HEK293 (cell line): Measurements from ENCODE around the gene ANK2.

Experiments
- CTCF ChIA-PET: fragments of 350-600 bp; formaldehyde crosslinking; extraction: SDS; loops from one replicate; lab custom pipeline; 2021; ENCODE audit warnings: antibody characterized with exemption; lab: Yijun Ruan, JAX
- POLR2A ChIA-PET: fragments of 300-600 bp; formaldehyde crosslinking; extraction: SDS; loops from one replicate; lab custom pipeline; 2020; ENCODE audit warnings: antibody characterized with exemption, inconsistent platforms; lab: Yijun Ruan, JAX
- H3K27ac ChIP-seq: fragments of 200-500 bp; sonication (Bioruptor generic); 2 replicates; pipeline ENCODE4 v1.5.1; 2014; ENCODE audit warnings: low read depth, low read length, control low read depth, inconsistent platforms; ENCODE audit errors: extremely low read depth
- H3K36me3 ChIP-seq, 2 experiments: fragments of 200-500 bp in 1 of 2; sonication (Bioruptor generic) in 1 of 2; 1 replicate in 1 of 2; 2 replicates in 1 of 2; pipeline ENCODE4 v1.5.1; 2014 to 2017; ENCODE audit warnings: inconsistent platforms in 2 of 2, low read length in 2 of 2; ENCODE audit not compliant: control insufficient read depth in 2 of 2, insufficient read depth in 1 of 2
- H3K4me1 ChIP-seq: fragments of 200-500 bp; sonication (Bioruptor generic); 2 replicates; pipeline ENCODE4 v1.5.1; 2014; ENCODE audit warnings: mild to moderate bottlenecking, low read length, inconsistent platforms; ENCODE audit not compliant: control insufficient read depth, insufficient read depth
- H3K4me3 ChIP-seq: 2 replicates; pipeline ENCODE4 v1.5.1; 2011; ENCODE audit warnings: low read depth, mild to moderate bottlenecking, control low read depth, low read length, moderate library complexity
- H3K9me3 ChIP-seq: fragments of 200-500 bp; sonication (Bioruptor generic); 2 replicates; pipeline ENCODE4 v1.5.1; 2014; ENCODE audit warnings: low read depth, low read length, inconsistent platforms; ENCODE audit not compliant: control insufficient read depth, insufficient read depth
- SP7 ChIP-seq: fragments of 450-650 bp; formaldehyde crosslinking; IDR thresholded peaks from 2 replicates; pipeline ENCODE4 v1.5.1; 2016; ENCODE audit warnings: missing biosample characterization, missing genetic modification characterization
- ZNF202 ChIP-seq: fragments of 450-650 bp; formaldehyde crosslinking; IDR thresholded peaks from 2 replicates; pipeline ENCODE4 v1.5.1; 2016; ENCODE audit warnings: missing biosample characterization, missing genetic modification characterization, borderline replicate concordance
- ZNF221 ChIP-seq: fragments of 450-650 bp; formaldehyde crosslinking; IDR thresholded peaks from 2 replicates; pipeline ENCODE4 v1.5.1; 2017; ENCODE audit warnings: missing biosample characterization, missing genetic modification characterization, borderline replicate concordance
- ZNF223 ChIP-seq: fragments of 450-650 bp; formaldehyde crosslinking; IDR thresholded peaks from 2 replicates; pipeline ENCODE4 v1.5.1; 2016; ENCODE audit warnings: missing biosample characterization, missing genetic modification characterization
- ZNF354C ChIP-seq: fragments of 450-650 bp; formaldehyde crosslinking; IDR thresholded peaks from 2 replicates; pipeline ENCODE4 v1.5.1; 2016; ENCODE audit warnings: missing biosample characterization, missing genetic modification characterization, low read depth, borderline replicate concordance
- ZNF366 ChIP-seq: fragments of 450-650 bp; formaldehyde crosslinking; conservative IDR thresholded peaks from 2 replicates; pipeline ENCODE4 v1.5.1; 2016; ENCODE audit warnings: missing biosample characterization, missing genetic modification characterization
- ZNF561 ChIP-seq: fragments of 450-650 bp; IDR thresholded peaks from 2 replicates; pipeline ENCODE4 v1.5.1; 2018; ENCODE audit warnings: missing biosample characterization, missing genetic modification characterization, borderline replicate concordance
- ZNF571 ChIP-seq: fragments of 450-650 bp; formaldehyde crosslinking; IDR thresholded peaks from 2 replicates; pipeline ENCODE4 v1.5.0; 2017; ENCODE audit warnings: missing biosample characterization, missing genetic modification characterization
- ZNF677 ChIP-seq: fragments of 450-650 bp; IDR thresholded peaks from 2 replicates; pipeline ENCODE4 v1.5.0; 2018; ENCODE audit warnings: missing biosample characterization, mild to moderate bottlenecking, missing genetic modification characterization, moderate library complexity
- ZSCAN30 ChIP-seq: fragments of 450-650 bp; IDR thresholded peaks from 2 replicates; pipeline ENCODE4 v1.5.1; 2018; ENCODE audit warnings: missing biosample characterization, mild to moderate bottlenecking, missing genetic modification characterization, moderate library complexity
- TF ChIP-seq, protein P1 (sequence below): fragments of 450-650 bp; formaldehyde crosslinking; IDR thresholded peaks from 2 replicates; pipeline ENCODE4 v1.5.1; 2016; ENCODE audit warnings: missing biosample characterization, missing genetic modification characterization, low read depth
- TF ChIP-seq, protein P2 (sequence below): fragments of 450-650 bp; formaldehyde crosslinking; IDR thresholded peaks from 2 replicates; pipeline ENCODE4 v1.5.1; 2016; ENCODE audit warnings: missing biosample characterization, missing genetic modification characterization
- TF ChIP-seq, protein P3 (sequence below): fragments of 450-650 bp; formaldehyde crosslinking; IDR thresholded peaks from 2 replicates; pipeline ENCODE4 v1.5.1; 2016; ENCODE audit warnings: missing biosample characterization, missing genetic modification characterization
- TF ChIP-seq, protein P4 (sequence below): fragments of 450-650 bp; formaldehyde crosslinking; conservative IDR thresholded peaks from 2 replicates; pipeline ENCODE4 v1.5.1; 2016; ENCODE audit warnings: low read depth, missing biosample characterization, missing genetic modification characterization
- TF ChIP-seq, protein P5 (sequence below): fragments of 450-650 bp; formaldehyde crosslinking; IDR thresholded peaks from 2 replicates; pipeline ENCODE4 v1.5.1; 2017; ENCODE audit warnings: missing biosample characterization, missing genetic modification characterization

The ANK2 gene

DNA sequence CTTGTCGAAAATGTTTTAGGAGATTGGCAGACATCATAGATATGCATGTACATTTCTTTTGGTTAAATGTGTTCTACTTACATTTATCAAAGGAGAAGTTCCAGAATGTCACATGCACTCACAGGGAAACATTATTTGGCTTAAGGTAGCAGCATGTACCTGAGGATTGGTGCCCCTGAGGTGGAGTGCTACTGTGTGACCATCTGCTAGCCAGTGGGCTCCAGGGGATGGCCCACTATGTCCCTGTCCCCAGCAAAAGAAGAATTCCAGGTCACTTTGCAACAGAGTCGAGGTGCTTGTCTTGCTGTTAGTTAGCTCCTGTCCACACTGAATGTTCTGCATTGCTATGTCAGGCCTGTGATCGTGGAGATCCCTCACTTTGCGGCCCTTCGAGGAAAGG, 283.2 kb downstream of the ANK2 start:
- Histone ChIP-seq H3K4me3 (no peak overlapping the region), H3K4me1 (no peaks in the 10 kb centered on the region), H3K9me3 (no peaks in the 10 kb centered on the region)
- TF ChIP-seq SP7 (tag by site-specific recombination) = no peak
- TF ChIP-seq ZNF677 (tag by site-specific recombination) = no peak
- TF ChIP-seq, protein P1, sequence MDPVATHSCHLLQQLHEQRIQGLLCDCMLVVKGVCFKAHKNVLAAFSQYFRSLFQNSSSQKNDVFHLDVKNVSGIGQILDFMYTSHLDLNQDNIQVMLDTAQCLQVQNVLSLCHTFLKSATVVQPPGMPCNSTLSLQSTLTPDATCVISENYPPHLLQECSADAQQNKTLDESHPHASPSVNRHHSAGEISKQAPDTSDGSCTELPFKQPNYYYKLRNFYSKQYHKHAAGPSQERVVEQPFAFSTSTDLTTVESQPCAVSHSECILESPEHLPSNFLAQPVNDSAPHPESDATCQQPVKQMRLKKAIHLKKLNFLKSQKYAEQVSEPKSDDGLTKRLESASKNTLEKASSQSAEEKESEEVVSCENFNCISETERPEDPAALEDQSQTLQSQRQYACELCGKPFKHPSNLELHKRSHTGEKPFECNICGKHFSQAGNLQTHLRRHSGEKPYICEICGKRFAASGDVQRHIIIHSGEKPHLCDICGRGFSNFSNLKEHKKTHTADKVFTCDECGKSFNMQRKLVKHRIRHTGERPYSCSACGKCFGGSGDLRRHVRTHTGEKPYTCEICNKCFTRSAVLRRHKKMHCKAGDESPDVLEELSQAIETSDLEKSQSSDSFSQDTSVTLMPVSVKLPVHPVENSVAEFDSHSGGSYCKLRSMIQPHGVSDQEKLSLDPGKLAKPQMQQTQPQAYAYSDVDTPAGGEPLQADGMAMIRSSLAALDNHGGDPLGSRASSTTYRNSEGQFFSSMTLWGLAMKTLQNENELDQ (tag by site-specific recombination) = no peak
- no peak for TF ChIP-seq ZNF221
- TF ChIP-seq ZNF223 = no peak
- no peak for TF ChIP-seq ZNF354C (tag by site-specific recombination)
- TF ChIP-seq, all 188 proteins: peak for 0
- no peak overlapping the region for H3K27ac ChIP-seq
- CTCF ChIA-PET = no interaction called here
- POLR2A ChIA-PET = no interaction called here
- H3K36me3 ChIP-seq = peaks cover 0 to 2% of the 10 kb centered on the region in 2 experiments; a peak in 1 of 3 replicates

DNA sequence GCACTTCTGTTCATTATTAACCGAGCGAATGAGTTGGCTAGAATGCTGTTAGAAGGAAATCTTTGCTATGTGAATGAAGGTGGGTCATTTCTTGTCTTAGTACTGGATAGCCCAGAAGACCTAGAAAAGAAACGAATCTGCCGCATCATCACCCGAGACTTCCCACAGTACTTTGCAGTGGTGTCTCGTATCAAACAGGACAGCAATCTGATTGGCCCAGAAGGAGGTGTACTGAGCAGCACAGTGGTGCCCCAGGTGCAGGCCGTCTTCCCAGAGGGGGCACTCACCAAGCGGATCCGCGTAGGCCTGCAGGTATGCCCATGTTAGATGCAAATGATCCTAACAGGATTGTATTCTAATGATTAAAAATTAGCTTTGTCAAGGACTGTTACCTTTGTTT, 286.3 kb downstream of the ANK2 start:
- Histone ChIP-seq H3K36me3 (no peaks in the 10 kb centered on the region), H3K9me3 (no peaks in the 10 kb centered on the region)
- POLR2A ChIA-PET = no interaction called here
- TF ChIP-seq, protein P2, sequence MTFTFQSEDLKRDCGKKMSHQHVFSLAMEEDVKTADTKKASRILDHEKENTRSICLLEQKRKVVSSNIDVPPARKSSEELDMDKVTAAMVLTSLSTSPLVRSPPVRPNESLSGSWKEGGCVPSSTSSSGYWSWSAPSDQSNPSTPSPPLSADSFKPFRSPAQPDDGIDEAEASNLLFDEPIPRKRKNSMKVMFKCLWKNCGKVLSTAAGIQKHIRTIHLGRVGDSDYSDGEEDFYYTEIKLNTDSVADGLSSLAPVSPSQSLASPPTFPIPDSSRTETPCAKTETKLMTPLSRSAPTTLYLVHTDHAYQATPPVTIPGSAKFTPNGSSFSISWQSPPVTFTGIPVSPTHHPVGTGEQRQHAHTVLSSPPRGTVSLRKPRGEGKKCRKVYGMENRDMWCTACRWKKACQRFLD (tag by site-specific recombination) = no peak
- TF ChIP-seq, protein P3, sequence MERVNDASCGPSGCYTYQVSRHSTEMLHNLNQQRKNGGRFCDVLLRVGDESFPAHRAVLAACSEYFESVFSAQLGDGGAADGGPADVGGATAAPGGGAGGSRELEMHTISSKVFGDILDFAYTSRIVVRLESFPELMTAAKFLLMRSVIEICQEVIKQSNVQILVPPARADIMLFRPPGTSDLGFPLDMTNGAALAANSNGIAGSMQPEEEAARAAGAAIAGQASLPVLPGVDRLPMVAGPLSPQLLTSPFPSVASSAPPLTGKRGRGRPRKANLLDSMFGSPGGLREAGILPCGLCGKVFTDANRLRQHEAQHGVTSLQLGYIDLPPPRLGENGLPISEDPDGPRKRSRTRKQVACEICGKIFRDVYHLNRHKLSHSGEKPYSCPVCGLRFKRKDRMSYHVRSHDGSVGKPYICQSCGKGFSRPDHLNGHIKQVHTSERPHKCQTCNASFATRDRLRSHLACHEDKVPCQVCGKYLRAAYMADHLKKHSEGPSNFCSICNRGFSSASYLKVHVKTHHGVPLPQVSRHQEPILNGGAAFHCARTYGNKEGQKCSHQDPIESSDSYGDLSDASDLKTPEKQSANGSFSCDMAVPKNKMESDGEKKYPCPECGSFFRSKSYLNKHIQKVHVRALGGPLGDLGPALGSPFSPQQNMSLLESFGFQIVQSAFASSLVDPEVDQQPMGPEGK = no peak
- no peak for TF ChIP-seq ZSCAN30
- TF ChIP-seq ZNF561 (tag by site-specific recombination) = no peak
- TF ChIP-seq ZNF221 = no peak
- no peak for TF ChIP-seq ZNF366 (tag by site-specific recombination)
- no peak for TF ChIP-seq ZNF202 (tag by site-specific recombination)
- TF ChIP-seq ZNF571 (tag by site-specific recombination) = no peak
- TF ChIP-seq, protein P4, sequence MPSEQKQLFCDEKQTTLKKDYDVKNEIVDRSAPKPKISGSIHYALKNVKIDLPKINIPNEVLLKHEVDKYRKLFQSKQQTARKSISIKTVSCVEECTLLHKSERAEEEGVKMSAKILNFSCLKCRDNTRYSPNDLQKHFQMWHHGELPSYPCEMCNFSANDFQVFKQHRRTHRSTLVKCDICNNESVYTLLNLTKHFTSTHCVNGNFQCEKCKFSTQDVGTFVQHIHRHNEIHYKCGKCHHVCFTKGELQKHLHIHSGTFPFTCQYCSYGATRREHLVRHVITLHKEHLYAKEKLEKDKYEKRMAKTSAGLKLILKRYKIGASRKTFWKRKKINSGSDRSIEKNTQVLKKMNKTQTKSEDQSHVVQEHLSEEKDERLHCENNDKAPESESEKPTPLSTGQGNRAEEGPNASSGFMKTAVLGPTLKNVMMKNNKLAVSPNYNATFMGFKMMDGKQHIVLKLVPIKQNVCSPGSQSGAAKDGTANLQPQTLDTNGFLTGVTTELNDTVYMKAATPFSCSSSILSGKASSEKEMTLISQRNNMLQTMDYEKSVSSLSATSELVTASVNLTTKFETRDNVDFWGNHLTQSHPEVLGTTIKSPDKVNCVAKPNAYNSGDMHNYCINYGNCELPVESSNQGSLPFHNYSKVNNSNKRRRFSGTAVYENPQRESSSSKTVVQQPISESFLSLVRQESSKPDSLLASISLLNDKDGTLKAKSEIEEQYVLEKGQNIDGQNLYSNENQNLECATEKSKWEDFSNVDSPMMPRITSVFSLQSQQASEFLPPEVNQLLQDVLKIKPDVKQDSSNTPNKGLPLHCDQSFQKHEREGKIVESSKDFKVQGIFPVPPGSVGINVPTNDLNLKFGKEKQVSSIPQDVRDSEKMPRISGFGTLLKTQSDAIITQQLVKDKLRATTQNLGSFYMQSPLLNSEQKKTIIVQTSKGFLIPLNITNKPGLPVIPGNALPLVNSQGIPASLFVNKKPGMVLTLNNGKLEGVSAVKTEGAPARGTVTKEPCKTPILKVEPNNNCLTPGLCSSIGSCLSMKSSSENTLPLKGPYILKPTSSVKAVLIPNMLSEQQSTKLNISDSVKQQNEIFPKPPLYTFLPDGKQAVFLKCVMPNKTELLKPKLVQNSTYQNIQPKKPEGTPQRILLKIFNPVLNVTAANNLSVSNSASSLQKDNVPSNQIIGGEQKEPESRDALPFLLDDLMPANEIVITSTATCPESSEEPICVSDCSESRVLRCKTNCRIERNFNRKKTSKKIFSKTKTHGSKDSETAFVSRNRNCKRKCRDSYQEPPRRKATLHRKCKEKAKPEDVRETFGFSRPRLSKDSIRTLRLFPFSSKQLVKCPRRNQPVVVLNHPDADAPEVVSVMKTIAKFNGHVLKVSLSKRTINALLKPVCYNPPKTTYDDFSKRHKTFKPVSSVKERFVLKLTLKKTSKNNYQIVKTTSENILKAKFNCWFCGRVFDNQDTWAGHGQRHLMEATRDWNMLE (tag by site-specific recombination) = no peak
- TF ChIP-seq, protein P5, sequence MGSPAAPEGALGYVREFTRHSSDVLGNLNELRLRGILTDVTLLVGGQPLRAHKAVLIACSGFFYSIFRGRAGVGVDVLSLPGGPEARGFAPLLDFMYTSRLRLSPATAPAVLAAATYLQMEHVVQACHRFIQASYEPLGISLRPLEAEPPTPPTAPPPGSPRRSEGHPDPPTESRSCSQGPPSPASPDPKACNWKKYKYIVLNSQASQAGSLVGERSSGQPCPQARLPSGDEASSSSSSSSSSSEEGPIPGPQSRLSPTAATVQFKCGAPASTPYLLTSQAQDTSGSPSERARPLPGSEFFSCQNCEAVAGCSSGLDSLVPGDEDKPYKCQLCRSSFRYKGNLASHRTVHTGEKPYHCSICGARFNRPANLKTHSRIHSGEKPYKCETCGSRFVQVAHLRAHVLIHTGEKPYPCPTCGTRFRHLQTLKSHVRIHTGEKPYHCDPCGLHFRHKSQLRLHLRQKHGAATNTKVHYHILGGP (tag by site-specific recombination) = no peak
- TF ChIP-seq, all 188 proteins: peak for 0
- H3K27ac ChIP-seq = no peak overlapping the region
- no peak overlapping the region for H3K4me3 ChIP-seq
- CTCF ChIA-PET = interaction anchor here (1.5 kb wide), 1 partner anchor 41 kb away, joined by 3 read pairs; no protein-coding TSS in a partner anchor
- H3K4me1 ChIP-seq = no peaks in the 10 kb centered on the region
